ENCODE measurements around the gene BCL2.
"Not testable (repeated sequence)": the region's sequence is repeated elsewhere in the genome, so short reads cannot be mapped to it uniquely, and the experiment has no call there.

Gene BCL2

GRCh38 chr18:63236921-63237846 lies 82.4 kb downstream of the BCL2 start:
- Histone ChIP-seq H3K27me3 (replicated peaks; ENCODE audit: control insufficient read depth, insufficient read depth, low read length, poor library complexity, severe bottlenecking) (no peaks in the 10 kb centered on the region), H3K27ac (ENCODE audit: insufficient read depth, low read length, poor library complexity, severe bottlenecking) (no peak overlapping the region), H3K9me3 (ENCODE audit: control insufficient read depth, low read length) (no peaks in the 10 kb centered on the region), H3K4me3 (ENCODE audit: insufficient read depth, low read depth, low read length, poor library complexity, severe bottlenecking) (no peak overlapping the region), H3K36me3 (ENCODE audit: control insufficient read depth, insufficient read depth, low read length) (peaks cover 19% of the 10 kb centered on the region), H3K4me1 (ENCODE audit: control insufficient read depth, insufficient read depth, low read length, poor library complexity, severe bottlenecking) (no peaks in the 10 kb centered on the region)
- DNase-seq: no peak

GRCh38 chr18:63236406-63236805 lies 83.2 kb downstream of the BCL2 start:
- no peaks in the 10 kb centered on the region for H3K9me3 ChIP-seq (ENCODE audit: control insufficient read depth, low read length)
- H3K27ac ChIP-seq (ENCODE audit: insufficient read depth, low read length, poor library complexity, severe bottlenecking): peak overlapping the region; percentile 31
- H3K36me3 ChIP-seq (ENCODE audit: control insufficient read depth, insufficient read depth, low read length): peaks cover 19% of the 10 kb centered on the region
- no peak overlapping the region for H3K4me3 ChIP-seq (ENCODE audit: insufficient read depth, low read depth, low read length, poor library complexity, severe bottlenecking)
- DNase-seq: no peak
- no peaks in the 10 kb centered on the region for H3K27me3 ChIP-seq (replicated peaks; ENCODE audit: control insufficient read depth, insufficient read depth, low read length, poor library complexity, severe bottlenecking)
- peaks cover under 1% of the 10 kb centered on the region for H3K4me1 ChIP-seq (ENCODE audit: control insufficient read depth, insufficient read depth, low read length, poor library complexity, severe bottlenecking)

GRCh38 chr18:63235920-63236319 lies 83.6 kb downstream of the BCL2 start:
- H3K27ac ChIP-seq (ENCODE audit: insufficient read depth, low read length, poor library complexity, severe bottlenecking): peak overlapping the region; percentile 31
- not testable (repeated sequence) for H3K4me3 ChIP-seq (ENCODE audit: insufficient read depth, low read depth, low read length, poor library complexity, severe bottlenecking)

GRCh38 chr18:63234841-63235240 lies 84.7 kb downstream of the BCL2 start:
- H3K27ac ChIP-seq (ENCODE audit: insufficient read depth, low read length, poor library complexity, severe bottlenecking): peak overlapping the region; percentile 47
- H3K36me3 ChIP-seq (ENCODE audit: control insufficient read depth, insufficient read depth, low read length): peaks cover 15% of the 10 kb centered on the region
- no peak for DNase-seq
- peak overlapping the region; percentile 36 for H3K4me3 ChIP-seq (ENCODE audit: insufficient read depth, low read depth, low read length, poor library complexity, severe bottlenecking)
- peaks cover 5% of the 10 kb centered on the region for H3K4me1 ChIP-seq (ENCODE audit: control insufficient read depth, insufficient read depth, low read length, poor library complexity, severe bottlenecking)
- no peaks in the 10 kb centered on the region for H3K9me3 ChIP-seq (ENCODE audit: control insufficient read depth, low read length)
- H3K27me3 ChIP-seq (replicated peaks; ENCODE audit: control insufficient read depth, insufficient read depth, low read length, poor library complexity, severe bottlenecking): no peaks in the 10 kb centered on the region

More at GRCh38 chr18:63235920-63236319, 83.6 kb downstream of the BCL2 start:
- H3K4me1 ChIP-seq (ENCODE audit: control insufficient read depth, insufficient read depth, low read length, poor library complexity, severe bottlenecking); H3K27me3 ChIP-seq (replicated peaks; ENCODE audit: control insufficient read depth, insufficient read depth, low read length, poor library complexity, severe bottlenecking); H3K9me3 ChIP-seq (ENCODE audit: control insufficient read depth, low read length); DNase-seq: not testable (repeated sequence)
- peaks cover 19% of the 10 kb centered on the region for H3K36me3 ChIP-seq (ENCODE audit: control insufficient read depth, insufficient read depth, low read length)

GRCh38 chr18:63234432-63234831 lies 85.1 kb downstream of the BCL2 start:
- Histone ChIP-seq H3K4me3 (ENCODE audit: insufficient read depth, low read depth, low read length, poor library complexity, severe bottlenecking) (no peak overlapping the region), H3K4me1 (ENCODE audit: control insufficient read depth, insufficient read depth, low read length, poor library complexity, severe bottlenecking) (peaks cover 7% of the 10 kb centered on the region), H3K9me3 (ENCODE audit: control insufficient read depth, low read length) (no peaks in the 10 kb centered on the region), H3K36me3 (ENCODE audit: control insufficient read depth, insufficient read depth, low read length) (peaks cover 15% of the 10 kb centered on the region), H3K27me3 (replicated peaks; ENCODE audit: control insufficient read depth, insufficient read depth, low read length, poor library complexity, severe bottlenecking) (no peaks in the 10 kb centered on the region), H3K27ac (ENCODE audit: insufficient read depth, low read length, poor library complexity, severe bottlenecking) (peak overlapping the region; percentile 47)
- DNase-seq: no peak

- H3K27me3 ChIP-seq (replicated peaks; ENCODE audit: control insufficient read depth, insufficient read depth, low read length, poor library complexity, severe bottlenecking): no peaks in the 10 kb centered on the region
- H3K4me1 ChIP-seq (ENCODE audit: control insufficient read depth, insufficient read depth, low read length, poor library complexity, severe bottlenecking): peaks cover 9% of the 10 kb centered on the region
- DNase-seq: no peak
- H3K4me3 ChIP-seq (ENCODE audit: insufficient read depth, low read depth, low read length, poor library complexity, severe bottlenecking): peak overlapping the region; percentile 19
- H3K36me3 ChIP-seq (ENCODE audit: control insufficient read depth, insufficient read depth, low read length): peaks cover 10% of the 10 kb centered on the region
- no peaks in the 10 kb centered on the region for H3K9me3 ChIP-seq (ENCODE audit: control insufficient read depth, low read length)
- H3K27ac ChIP-seq (ENCODE audit: insufficient read depth, low read length, poor library complexity, severe bottlenecking): peak overlapping the region; percentile 50
Measured at GRCh38 chr18:63233334-63233733, 86.2 kb downstream of the BCL2 start.

- H3K9me3 ChIP-seq (ENCODE audit: control insufficient read depth, low read length): no peaks in the 10 kb centered on the region
- peak overlapping the region; percentile 19 for H3K4me3 ChIP-seq (ENCODE audit: insufficient read depth, low read depth, low read length, poor library complexity, severe bottlenecking)
- peak overlapping the region; percentile 50 for H3K27ac ChIP-seq (ENCODE audit: insufficient read depth, low read length, poor library complexity, severe bottlenecking)
- no peak for DNase-seq
- no peaks in the 10 kb centered on the region for H3K27me3 ChIP-seq (replicated peaks; ENCODE audit: control insufficient read depth, insufficient read depth, low read length, poor library complexity, severe bottlenecking)
- peaks cover 10% of the 10 kb centered on the region for H3K36me3 ChIP-seq (ENCODE audit: control insufficient read depth, insufficient read depth, low read length)
- peaks cover 9% of the 10 kb centered on the region for H3K4me1 ChIP-seq (ENCODE audit: control insufficient read depth, insufficient read depth, low read length, poor library complexity, severe bottlenecking)
Measured at GRCh38 chr18:63232826-63233225, 86.7 kb downstream of the BCL2 start.

GRCh38 chr18:63229971-63230370 lies 89.6 kb downstream of the BCL2 start:
- Histone ChIP-seq H3K9me3 (ENCODE audit: control insufficient read depth, low read length) (no peaks in the 10 kb centered on the region), H3K4me1 (ENCODE audit: control insufficient read depth, insufficient read depth, low read length, poor library complexity, severe bottlenecking) (peaks cover 10% of the 10 kb centered on the region), H3K27me3 (replicated peaks; ENCODE audit: control insufficient read depth, insufficient read depth, low read length, poor library complexity, severe bottlenecking) (no peaks in the 10 kb centered on the region), H3K4me3 (ENCODE audit: insufficient read depth, low read depth, low read length, poor library complexity, severe bottlenecking) (peak overlapping the region; percentile 13), H3K27ac (ENCODE audit: insufficient read depth, low read length, poor library complexity, severe bottlenecking) (peak overlapping the region; percentile 64), H3K36me3 (ENCODE audit: control insufficient read depth, insufficient read depth, low read length) (no peaks in the 10 kb centered on the region)
- DNase-seq: no peak

GRCh38 chr18:63225434-63225833 lies 94.1 kb downstream of the BCL2 start:
- Histone ChIP-seq H3K36me3 (ENCODE audit: control insufficient read depth, insufficient read depth, low read length) (no peaks in the 10 kb centered on the region), H3K4me3 (ENCODE audit: insufficient read depth, low read depth, low read length, poor library complexity, severe bottlenecking) (no peak overlapping the region), H3K9me3 (ENCODE audit: control insufficient read depth, low read length) (no peaks in the 10 kb centered on the region), H3K27me3 (replicated peaks; ENCODE audit: control insufficient read depth, insufficient read depth, low read length, poor library complexity, severe bottlenecking) (no peaks in the 10 kb centered on the region), H3K4me1 (ENCODE audit: control insufficient read depth, insufficient read depth, low read length, poor library complexity, severe bottlenecking) (peaks cover 18% of the 10 kb centered on the region), H3K27ac (ENCODE audit: insufficient read depth, low read length, poor library complexity, severe bottlenecking) (peak overlapping the region; percentile 50)
- DNase-seq: no peak

- Histone ChIP-seq H3K36me3 (ENCODE audit: control insufficient read depth, insufficient read depth, low read length) (no peaks in the 10 kb centered on the region), H3K4me3 (ENCODE audit: insufficient read depth, low read depth, low read length, poor library complexity, severe bottlenecking) (no peak overlapping the region), H3K27ac (ENCODE audit: insufficient read depth, low read length, poor library complexity, severe bottlenecking) (peak overlapping the region; percentile 50), H3K4me1 (ENCODE audit: control insufficient read depth, insufficient read depth, low read length, poor library complexity, severe bottlenecking) (peaks cover 18% of the 10 kb centered on the region), H3K27me3 (replicated peaks; ENCODE audit: control insufficient read depth, insufficient read depth, low read length, poor library complexity, severe bottlenecking) (no peaks in the 10 kb centered on the region), H3K9me3 (ENCODE audit: control insufficient read depth, low read length) (no peaks in the 10 kb centered on the region)
- DNase-seq: peak in 2 of 3 donors; percentile 11 to 29
Measured at GRCh38 chr18:63224630-63225029, 94.9 kb downstream of the BCL2 start.

All from effector memory CD4-positive, alpha-beta T cell (primary cell).